MM.1S (cell line): ENCODE results near the gene ARHGEF5.

Source experiments
- CTCF ChIP-seq: fragments of 300-600 bp; sonication (generic); IDR thresholded peaks from 2 replicates; pipeline ENCODE4 v1.5.1; 2016; ENCODE audit warnings: antibody characterized with exemption, low read length, mixed read lengths
- EZH2 ChIP-seq: fragments of 300-600 bp; sonication (generic); optimal IDR thresholded peaks from 2 replicates; pipeline ENCODE3; 2017; ENCODE audit warnings: low read depth, mild to moderate bottlenecking, antibody characterized with exemption, low read length, mixed read lengths
- EZH2phosphoT487 ChIP-seq: fragments of 300-600 bp; sonication (generic); IDR thresholded peaks from 2 replicates; pipeline ENCODE4 v1.6.1; 2018; ENCODE audit warnings: antibody characterized with exemption, low read length

GRCh38 chr7:144384555-144385245, 29.5 kb downstream of the ARHGEF5 start:
- no peak for TF ChIP-seq EZH2phosphoT487
- no peak for TF ChIP-seq CTCF
- no peak for TF ChIP-seq EZH2
